COR-L47 (cell line): ENCODE measurements around the gene TBC1D22A.

Source experiments
- DNase-seq: peaks from one replicate; lab custom pipeline; 2025; lab: John Stamatoyannopoulos, UW

Gene TBC1D22A

DNA sequence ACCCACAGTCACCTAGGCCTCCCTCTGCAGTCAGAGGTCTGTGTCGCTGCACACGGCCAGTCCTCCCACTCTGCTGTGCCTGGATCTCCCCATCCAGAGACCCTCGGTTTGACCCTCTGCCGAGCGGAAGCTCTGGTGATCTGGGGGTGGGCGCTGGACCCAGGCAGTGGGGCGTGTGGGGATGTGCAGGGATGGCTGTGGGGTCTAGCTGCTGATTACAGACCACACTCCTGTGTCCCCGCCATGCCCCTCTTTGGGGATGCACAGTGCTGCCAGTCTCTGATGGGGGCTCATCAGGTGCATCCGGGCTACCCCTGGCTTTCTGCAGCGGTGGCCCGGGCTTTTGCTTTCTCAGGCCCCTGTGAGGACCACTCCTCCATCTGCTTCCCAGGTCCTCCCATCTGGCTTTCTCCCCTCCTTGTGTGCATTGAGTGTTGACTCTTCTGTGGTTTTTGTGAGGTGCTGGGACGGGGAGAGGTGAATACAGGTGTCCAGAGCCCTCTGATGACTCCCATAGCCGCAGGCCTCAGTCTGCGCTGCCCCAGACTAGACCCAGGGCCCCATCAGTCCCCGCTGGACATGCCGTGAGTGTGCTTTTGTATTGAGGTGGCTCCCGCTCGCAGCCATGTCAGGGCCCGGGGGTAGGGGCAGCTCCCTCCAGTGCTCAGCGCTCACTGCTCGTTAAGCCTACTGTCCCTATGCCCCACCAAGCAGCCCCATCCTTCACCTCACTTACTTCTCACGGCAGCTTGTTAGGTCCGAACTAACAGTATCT lies 251.6 kb downstream of the TBC1D22A start:
- DNase-seq: no peak

DNA sequence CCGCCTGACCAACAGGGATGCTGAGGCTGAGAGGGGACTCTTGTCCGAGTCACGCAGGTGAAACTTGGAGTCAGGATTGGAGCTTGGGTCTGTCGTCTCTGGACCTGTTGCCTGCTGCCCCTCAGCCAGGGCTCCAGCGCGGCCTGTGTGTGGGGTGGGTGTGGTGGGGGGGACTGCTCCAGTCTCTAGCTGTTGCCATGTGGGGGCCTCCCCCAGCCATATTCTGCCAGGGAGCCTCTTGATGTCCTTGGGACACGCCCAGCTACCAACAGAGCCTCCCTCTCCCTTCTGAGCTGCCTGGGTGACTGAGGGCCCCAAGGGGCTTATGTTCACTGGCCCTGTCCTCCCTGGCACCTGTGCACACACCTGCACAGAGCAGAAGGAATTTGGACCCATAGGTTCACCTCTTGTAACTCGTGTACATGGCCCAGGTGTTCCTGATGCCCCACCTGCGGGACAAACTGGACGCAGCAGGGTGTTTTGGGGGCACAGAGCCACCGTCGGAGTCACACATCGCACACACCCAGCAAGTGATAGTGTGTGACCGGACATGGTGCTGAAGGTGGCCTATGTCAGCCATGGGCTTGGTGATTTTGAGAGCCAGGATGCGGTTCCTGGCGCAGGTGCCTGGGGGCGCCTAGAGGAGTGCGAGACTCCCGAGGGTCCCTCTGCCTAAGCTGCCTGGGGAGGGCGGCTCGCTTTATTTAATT lies 252.3 kb downstream of the TBC1D22A start:
- DNase-seq: no peak

DNA sequence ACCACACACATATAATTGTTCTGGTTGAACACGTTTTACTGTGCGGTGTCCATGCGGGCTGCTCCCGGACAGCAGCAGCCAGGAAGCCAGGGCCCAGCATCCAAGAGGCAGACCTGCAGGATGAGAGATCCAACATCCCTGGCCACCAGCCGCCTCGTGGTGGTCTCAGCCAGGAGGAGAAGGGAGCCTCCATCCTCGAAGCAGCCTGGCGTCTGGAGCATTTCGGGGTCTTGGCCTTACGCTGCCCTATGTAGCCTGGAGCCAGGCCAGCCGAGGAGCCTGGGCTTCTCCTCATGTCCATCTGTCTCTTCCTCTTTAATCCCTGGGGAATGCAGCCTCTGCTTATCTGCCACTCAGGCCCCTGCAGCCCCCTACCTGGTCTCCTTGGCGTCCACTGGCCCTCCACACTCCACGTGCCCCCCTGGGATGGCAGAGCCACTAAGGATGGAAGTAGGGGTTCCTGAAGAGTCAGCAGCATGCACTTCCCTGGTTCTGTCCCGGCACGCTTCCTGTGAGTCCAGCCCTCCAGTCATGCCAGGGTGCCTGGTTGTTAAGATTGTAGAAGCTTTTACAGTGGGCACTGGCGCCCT lies 253.2 kb downstream of the TBC1D22A start:
- DNase-seq: no peak

DNA sequence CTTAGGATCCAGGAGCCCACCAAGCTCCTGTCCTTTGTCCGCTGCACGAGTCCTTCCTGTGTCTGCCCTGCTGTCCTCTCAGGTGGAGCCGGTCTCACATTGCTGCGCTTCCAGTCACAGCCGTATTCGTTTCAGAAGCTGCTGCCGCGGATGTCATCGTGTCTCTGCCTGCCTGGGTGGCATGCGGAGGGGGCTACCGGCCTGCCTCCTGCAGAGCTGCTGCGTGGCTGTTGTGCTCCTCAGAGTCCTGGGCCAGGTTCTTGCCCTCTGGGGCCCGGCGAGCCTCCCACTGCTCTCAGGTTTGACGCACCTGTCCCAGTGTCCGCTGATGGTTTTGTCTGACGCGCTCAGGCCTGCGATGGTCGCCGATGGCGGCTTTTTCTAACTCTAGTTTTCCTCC lies 254.2 kb downstream of the TBC1D22A start:
- no peak for DNase-seq

DNA sequence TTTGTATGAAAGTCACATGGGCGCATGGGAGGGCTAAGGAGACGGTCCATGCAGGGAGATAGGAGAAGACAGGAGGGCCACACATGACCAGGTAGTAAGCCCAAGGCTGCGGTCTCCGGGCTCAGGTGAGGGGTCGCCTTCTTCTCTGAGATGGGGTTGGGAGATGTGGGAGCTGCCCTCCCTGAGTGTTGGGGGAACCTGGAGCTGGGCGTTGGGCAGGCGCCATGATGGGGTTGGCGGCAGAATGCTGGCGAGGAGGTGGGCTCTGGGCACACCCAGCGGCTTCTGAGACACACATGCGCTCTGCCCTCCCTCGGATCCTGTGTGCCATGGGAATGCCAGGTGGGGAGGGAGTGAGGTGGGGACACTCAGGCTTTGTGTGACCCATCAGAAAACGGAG lies 254.8 kb downstream of the TBC1D22A start:
- DNase-seq: no peak

DNA sequence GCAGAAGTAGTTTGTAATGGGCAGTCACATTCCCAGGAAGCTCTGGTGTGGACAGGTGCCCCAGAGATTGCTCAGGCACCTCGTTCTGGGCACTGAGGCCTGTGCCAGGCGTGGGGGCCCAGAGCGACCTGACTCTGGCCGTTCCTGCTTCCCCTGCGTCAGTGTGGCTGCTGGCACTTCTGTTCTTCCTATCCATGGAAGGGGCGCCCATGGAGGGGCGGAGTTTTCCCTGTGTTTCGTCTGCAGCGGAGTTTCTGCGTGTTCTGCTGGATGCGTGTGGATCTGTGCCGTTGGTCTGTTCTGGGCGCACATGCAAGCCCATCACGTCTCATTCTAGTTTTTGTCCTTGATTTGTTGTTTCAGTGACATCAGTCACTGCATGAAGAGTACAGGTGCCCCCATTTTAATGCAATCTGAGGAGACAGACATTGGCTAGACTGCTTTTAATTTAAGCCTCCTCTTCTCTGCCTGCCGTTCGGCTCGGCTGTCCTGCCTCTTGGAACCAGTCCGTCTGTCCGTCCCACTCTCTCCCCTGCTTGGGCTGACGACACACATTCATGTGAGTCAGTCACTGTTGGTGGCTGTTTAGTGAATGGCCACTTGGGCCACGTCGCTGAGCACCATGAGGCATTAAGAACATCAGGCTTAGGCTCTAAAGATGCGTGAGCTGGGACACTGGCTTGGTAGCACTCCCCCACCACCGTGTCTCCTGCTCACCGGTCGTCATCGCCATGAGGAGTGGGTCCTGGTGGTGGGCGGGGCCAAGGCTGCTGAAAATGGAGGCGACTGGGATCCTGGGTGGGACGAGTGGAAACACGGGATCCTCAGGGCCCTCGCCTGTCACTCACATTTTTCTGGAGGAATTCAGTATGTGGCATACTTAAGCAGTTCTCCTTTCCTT lies 255.8 kb downstream of the TBC1D22A start:
- no peak for DNase-seq

DNA sequence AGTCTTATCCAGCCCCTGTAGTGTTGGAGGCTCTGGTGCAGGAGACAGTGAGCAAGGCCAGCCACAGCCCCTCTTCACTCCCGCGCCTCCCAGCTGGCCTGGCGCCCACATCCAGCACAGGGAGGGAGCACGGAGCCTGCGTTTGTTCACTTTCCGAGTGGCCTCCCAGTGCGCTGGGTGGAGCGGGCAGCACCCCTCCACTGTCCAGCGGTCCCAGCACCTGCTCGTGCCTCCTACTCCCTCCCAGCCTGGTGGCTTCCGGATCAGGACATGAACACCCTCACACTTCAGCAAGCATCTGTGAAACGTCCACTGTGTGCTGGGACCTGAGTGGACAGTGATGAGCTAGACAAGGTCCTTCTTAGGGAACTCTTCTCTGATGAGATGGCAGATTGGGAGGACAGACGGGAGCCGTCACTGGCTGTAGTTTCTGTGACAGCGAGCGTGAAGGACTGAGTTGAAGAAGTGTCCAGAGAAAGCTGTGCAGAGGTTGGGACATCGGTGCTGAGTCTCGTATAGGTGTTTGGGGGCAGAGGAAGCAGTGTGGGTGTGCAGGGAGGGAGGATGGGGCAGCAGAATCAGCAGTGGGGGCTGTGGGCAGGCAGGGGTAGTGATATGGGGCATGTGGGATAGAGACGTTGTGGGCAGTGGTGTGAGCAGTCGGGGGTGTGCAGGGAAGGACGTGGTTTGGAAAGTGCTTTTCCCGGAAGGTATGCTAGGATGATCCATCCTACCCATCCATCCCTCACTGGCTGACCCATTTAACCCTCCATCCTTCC lies 256.8 kb downstream of the TBC1D22A start:
- no peak for DNase-seq

DNA sequence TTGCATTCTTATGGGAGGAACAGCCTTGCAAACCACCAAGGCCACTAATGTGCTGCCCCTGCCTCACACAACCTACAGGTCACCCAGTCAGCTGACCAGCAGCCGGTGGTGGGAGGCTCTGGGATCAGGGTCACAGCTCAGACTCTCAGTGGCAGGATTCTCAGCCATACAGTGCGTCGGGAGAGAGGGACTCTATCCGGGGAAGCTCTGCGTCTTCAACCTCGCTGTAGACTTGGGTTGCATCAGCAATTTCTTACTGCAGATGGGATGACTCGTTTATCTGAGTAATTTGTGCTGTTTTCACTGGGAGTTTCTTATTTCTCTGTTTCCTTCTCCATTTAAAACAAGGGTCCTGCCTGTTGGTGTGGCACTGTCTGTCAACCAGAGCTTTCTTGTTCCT lies 257.7 kb downstream of the TBC1D22A start:
- no peak for DNase-seq

DNA sequence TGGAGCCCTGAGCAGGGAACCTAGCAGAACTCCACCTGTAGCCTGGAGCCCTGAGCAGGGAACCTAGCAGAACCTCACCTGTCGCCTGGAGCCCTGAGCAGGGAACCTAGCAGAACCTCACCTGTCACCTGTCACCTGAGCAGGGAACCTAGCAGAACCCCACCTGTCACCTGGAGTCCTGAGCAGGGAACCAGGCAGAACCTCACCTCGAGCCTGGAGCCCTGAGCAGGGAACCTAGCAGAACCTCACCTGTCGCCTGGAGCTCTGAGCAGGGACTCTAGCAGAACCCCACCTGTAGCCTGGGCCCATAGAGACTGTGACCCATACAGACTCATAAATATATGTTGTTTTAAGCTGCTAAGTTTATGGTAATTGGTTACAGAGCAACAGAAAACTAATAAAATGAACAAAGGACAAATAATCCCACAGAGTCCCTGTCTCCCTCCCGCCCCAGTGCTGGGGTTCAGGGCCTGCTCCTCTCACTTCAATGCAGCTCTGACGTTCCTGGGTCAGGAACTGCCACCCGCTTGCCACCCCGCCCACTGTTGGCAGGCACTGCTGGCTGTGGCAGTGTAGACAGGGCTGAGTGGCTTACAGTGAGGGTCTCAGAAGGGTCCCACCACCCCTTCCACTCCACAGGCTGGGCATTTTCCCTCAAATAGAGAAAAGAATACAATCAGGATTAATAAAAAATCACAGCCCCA lies 259.1 kb downstream of the TBC1D22A start:
- no peak for DNase-seq

DNA sequence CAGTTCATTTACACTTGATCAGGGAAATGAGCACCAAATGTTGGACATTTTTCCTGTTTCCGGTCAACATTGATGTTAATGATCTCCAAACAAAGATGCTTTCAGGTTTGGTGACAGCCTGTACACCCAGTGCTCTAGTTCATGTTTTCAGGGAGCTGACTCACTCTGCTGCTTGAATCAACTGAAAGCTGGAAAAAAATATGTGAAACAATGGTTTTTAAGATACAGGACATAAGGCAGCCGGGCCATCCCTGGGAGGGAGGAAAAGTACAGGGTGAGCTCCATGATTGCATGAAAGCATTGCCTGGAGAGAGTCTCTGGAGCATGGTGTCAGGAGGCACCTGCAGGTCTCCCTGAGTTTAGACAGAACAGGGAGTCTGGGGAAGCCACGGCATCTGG lies 259.6 kb downstream of the TBC1D22A start:
- no peak for DNase-seq

DNA sequence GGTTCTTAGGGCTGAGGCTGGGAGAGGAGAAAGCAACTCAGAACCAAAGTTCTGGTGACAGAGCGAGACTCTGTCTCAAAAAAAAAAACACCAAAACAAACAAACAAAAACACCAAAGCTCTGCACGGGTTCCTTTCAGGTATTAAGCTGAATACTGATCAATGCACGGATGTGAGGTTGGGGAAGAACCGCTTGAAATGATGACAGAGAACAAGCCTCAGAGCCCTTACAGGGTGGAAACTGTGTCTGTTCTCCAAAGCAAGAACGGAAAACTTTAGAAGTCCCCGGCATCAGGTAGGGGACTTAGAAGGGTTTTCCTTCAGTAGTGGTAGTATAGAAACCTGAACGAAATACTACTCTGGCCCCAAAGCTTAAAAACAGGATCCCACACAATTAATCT lies 260.0 kb downstream of the TBC1D22A start:
- DNase-seq: no peak

DNA sequence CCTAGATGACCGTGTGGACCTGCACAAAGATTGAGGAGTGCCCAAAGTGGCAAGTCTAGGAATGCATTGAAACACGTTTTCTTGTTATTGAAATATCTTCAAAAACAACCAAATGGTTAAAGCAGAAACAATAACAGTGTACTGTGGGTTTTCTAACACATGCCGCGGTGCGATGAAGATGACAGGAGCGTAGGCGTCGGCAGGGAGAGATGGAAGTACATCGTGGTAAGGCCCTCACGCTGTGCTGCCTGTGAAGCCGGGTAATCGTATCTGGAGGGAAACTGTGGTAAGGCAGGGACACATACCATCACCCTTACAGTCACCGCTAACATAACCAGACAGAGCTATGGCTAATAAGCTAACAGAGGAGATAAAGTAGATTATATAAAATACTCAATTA lies 261.4 kb downstream of the TBC1D22A start:
- no peak for DNase-seq

DNA sequence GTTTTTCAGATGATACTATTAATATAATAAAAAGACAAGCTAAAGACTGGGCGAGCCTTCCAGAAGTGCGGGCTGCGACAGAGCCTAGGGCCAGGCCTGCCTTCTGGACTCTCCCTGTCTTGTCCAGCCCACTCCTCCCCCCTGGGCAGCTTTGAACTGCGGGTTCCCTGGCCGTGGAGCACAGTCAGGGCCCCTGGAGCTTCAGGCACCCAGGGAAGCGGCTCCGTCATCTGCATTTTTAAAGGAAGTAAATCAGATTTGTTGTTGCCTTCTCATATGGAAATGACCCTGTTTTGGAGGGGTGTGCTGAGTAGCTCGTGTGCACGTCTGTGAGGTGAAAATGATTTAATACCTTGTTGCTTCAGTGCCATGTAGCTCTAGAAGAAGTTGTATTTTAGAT lies 265.3 kb downstream of the TBC1D22A start:
- no peak for DNase-seq

DNA sequence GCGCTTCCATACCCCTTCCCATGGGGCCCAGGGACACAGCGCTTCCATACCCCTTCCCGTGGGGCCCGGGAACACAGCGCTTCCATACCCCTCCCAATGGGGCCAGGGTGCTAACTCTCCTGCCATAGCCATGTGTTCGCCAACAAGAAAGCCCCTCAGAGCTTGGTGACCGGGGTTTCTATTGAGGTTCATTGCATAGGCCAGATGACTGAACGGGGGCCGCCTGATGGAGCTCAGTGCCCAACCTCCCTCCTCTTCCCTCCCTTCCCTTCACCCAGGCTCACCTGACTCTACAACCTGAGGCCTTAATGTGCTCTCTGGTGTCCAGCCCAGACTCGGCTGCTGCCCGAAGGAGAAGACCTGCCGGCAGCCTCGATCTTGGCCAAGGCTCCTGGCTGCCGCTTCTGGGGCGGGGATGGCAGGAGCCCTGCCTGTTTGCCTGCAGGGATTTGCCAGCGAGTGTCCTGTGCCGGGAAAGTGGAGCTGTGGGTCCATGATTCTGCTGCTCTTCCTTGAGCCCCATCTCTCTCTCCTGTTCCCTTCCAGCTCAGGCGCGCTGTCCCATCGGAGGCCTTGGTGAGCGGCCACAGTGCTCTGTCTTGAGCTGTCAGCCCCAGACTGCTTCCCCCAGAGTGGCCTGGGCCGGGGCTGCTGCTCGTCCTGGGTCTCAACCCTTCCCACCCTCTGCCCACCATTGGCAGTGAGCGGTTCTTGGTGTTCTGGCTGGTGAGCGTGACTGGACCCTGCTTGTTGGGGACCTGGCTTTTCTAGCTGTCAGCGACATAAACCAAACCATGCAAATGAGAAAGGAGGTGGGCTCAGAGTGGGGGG lies 267.0 kb downstream of the TBC1D22A start:
- no peak for DNase-seq

DNA sequence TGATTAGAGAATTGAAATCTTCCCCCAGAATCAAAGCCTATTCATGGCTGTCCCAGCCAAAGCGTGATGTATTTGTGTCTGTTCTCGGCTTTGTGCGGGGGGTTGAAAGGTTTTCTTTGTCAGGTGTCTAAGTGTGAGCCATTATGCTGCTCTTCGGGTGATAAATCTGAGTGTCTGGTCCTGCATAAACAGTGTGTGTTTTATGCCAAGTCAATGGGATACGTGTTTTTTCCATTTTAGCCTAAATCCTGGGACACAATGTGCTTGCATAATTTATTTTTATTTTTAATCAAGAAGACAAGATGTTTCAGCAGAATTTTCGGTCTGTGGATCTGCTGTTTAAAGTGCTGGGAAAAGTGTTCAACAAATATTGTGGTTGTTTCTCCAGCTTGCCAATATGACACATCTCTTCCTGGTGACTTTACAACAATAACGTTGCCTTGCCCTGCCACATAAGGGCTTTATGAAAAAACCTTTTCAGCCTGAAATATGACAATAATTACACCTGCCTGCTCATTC lies 267.8 kb downstream of the TBC1D22A start:
- DNase-seq: no peak

DNA sequence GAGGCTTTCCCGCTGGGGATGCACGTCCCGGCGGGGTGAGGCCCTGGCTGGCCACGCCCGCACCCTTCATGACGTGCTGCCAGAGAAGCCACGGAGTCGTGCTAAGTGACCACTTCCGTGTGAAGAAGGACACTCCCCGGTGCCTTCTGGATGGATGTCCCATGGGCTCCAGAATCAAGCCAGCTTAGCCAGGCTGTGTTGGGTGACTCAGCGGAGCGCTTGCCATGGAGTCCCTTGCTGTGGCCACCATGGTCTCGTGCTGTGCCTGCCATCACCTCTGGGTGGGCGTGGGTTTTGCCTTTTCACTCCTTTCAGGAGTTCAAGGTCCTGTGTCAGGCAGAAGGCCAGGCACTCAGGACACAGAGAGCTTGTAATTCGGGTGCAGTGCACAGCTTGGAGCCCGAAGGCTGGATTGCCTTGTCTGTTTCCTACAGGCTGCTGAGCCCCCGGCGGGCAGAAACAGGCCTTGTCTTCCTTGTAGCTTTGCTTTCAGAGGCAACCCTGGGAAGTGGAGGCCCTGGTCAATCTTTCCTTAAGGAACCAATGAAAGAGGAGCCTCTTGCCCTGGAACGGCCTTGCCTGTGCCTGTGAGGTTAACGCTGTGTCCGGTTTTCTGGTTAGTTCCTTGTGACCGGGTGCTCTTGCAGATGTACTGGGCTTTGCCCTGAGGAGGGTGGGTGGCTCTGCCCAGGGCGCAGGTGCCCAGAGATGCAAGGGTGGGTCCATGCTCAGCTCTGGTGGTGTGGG lies 268.6 kb downstream of the TBC1D22A start:
- DNase-seq: no peak

DNA sequence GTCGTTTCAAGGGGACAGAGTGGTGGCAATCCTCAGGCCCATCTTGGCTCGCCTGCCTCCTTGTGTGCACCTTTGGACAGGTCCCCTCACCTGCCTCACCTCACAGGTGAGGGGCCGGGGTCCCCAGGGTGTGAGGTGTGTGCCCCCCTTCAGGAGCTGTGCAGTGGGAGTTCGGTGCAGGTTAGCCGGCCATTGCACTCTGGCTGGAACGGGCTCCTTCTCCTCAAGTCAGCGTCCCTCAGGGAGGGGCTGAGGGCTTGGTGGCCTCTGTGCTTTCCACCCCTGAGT lies 269.1 kb downstream of the TBC1D22A start:
- no peak for DNase-seq

DNA sequence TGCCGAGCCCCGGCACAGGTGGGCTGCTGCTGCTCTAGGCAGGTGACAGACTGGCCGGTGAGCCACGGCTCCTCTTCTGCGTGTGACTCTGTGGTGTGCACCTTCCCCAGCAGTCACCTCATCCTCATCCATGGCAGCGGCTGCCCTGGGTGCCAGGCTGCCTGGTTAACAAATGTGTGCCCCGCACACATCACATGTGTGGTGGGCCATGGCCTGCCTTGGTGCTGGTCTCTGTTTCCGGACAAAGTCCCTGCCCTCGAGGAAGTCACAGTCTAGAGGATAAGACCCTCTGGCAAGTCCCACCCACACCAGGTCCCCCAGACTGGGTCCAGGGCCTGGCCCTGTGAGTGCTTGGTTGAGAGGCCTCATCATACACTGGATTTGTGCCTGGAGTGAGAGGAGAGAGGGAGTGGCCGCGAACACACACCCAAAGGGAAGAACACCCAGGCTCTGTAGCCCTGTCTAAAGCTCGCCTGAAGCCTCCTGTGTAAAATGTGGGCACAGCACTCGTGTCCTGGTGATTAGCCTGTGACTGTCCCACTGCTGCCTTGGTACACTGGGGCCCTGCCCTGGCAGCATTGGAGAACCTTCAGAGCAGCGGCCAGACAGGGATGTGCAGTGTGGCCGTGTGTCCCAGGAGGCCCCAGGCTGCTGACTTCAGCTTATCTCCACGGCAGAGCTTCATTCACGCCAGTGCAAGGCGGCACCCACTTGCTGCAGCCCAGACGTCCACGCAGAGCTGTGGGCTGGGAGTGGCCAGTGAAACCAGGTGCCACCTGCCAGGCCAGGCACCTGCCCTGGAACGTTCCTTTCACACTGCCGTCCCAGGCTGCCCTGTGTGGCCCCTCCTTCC lies 269.9 kb downstream of the TBC1D22A start:
- DNase-seq: no peak
